Fibroblast of lung (primary cell): ENCODE data around the gene UNC45B. TPM values are rescaled to one million over a fixed set of nuclear protein-coding genes. Genes with fewer than 3 reads are reported as not detected.

Experiments used
- DNase-seq, 2 donors: peaks; one replicate each; pipeline versions ENCODE4 v3.0.0 to v3.0.0-alpha.2; 2010; ENCODE audit warnings: low read depth in 2 of 2
- H2AFZ ChIP-seq: 2 replicates; pipeline ENCODE4 v1.5.1; 2012; ENCODE audit warnings: low read length, control low read depth, inconsistent platforms
- H3K27ac ChIP-seq: 2 replicates; pipeline ENCODE4 v1.5.1; 2011; ENCODE audit warnings: low read length, control low read depth; ENCODE audit not compliant: insufficient read depth
- H3K27me3 ChIP-seq: 2 replicates; pipeline ENCODE4 v1.5.1; 2011; ENCODE audit warnings: mild to moderate bottlenecking, low read length; ENCODE audit not compliant: control insufficient read depth, insufficient read depth
- H3K36me3 ChIP-seq: 2 replicates; pipeline ENCODE4 v1.5.1; 2011; ENCODE audit warnings: low read length; ENCODE audit not compliant: control insufficient read depth, insufficient read depth
- H3K4me1 ChIP-seq: 2 replicates; pipeline ENCODE4 v1.5.1; 2011; ENCODE audit warnings: low read length; ENCODE audit not compliant: control insufficient read depth, insufficient read depth; ENCODE audit errors: extremely low read depth
- H3K4me2 ChIP-seq: 2 replicates; pipeline ENCODE4 v1.5.1; 2011; ENCODE audit warnings: low read length, control low read depth; ENCODE audit not compliant: insufficient read depth; ENCODE audit errors: extremely low read depth
- H3K4me3 ChIP-seq, 4 experiments: fragments of 200-600 bp in 1 of 4; sonication (generic) in 1 of 4; replicated peaks in 1 of 4; 2 replicates each; pipeline ENCODE4 v1.5.1; 2011 to 2016; ENCODE audit warnings: low read length in 4 of 4, low read depth in 3 of 4, mild to moderate bottlenecking in 3 of 4, control low read depth in 2 of 4, inconsistent platforms in 1 of 4, mixed read lengths in 1 of 4; ENCODE audit not compliant: insufficient read depth in 1 of 4; ENCODE audit errors: control extremely low read depth in 1 of 4
- H3K79me2 ChIP-seq: 2 replicates; pipeline ENCODE4 v1.5.1; 2012; ENCODE audit warnings: mild to moderate bottlenecking, low read length, inconsistent platforms; ENCODE audit not compliant: control insufficient read depth, insufficient read depth
- H3K9ac ChIP-seq: 2 replicates; pipeline ENCODE4 v1.5.1; 2011; ENCODE audit warnings: mild to moderate bottlenecking, low read length, control low read depth; ENCODE audit not compliant: insufficient read depth
- H3K9me3 ChIP-seq: 2 replicates; pipeline ENCODE4 v1.5.1; 2012; ENCODE audit warnings: low read depth, low read length; ENCODE audit not compliant: control insufficient read depth, insufficient read depth
- H4K20me1 ChIP-seq: 2 replicates; pipeline ENCODE4 v1.5.1; 2011; ENCODE audit warnings: low read length; ENCODE audit not compliant: control insufficient read depth, insufficient read depth; ENCODE audit errors: extremely low read depth
- EZH2 ChIP-seq: IDR thresholded peaks from 2 replicates; pipeline ENCODE4 v1.5.1; 2012; ENCODE audit warnings: low read length, control low read depth, mild to moderate bottlenecking; ENCODE audit errors: missing control alignments
- polyA plus RNA-seq, 2 donors: library from polyadenylated mRNA; depleted of rRNA in 1 of 2; stranded (reverse) in 1 of 2; unstranded in 1 of 2; fragments of >200 nt; gene quantifications; 2 replicates each; pipeline ENCODE4 v1.2.1, GENCODE V29; 2011 to 2012; ENCODE audit warnings: missing spikeins in 1 of 2
- total RNA-seq: library from RNA; depleted of rRNA; stranded (reverse); fragments of >200 nt; gene quantifications from 2 replicates; pipeline ENCODE4 v1.2.1, GENCODE V29; 2014
- TF ChIP-seq, protein P1 (sequence below), 2 donors: IDR thresholded peaks in 1 of 2; conservative IDR thresholded peaks in 1 of 2; 1 replicate in 1 of 2; 2 replicates in 1 of 2; pipeline ENCODE4 v1.5.1; 2011 to 2012; ENCODE audit warnings: low read length in 2 of 2, control low read depth in 1 of 2, inconsistent platforms in 1 of 2, low read depth in 1 of 2, mild to moderate bottlenecking in 1 of 2

Gene UNC45B
- total and polyA plus RNA-seq, 2 donors (not counting 1 experiment from before 2014, with no cell fraction given) = not detected

DNA sequence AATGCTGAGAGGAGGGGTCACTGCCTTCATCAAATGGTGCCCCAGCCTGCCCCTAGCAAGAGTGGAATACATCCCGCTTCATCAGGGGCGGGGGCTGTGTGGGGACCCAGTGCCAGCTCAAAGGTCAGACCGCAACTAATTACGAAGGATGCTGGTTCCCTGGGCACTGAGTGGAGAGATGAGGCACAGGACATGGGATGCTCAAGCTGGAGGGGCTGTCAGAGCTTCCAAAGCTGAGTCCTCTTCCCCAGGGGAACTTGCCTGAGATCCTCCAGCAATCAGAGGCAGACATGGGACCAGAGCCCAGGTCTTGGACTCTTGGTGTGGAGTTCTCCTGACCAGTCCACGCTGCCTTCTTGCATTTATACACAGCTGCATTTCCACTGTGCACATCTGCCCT, 18.9 kb downstream of the UNC45B start:
- Histone ChIP-seq H3K9ac (no peak overlapping the region), H4K20me1 (no peaks in the 10 kb centered on the region), H3K27me3 (peaks cover under 1% of the 10 kb centered on the region), H3K27ac (no peak overlapping the region), H3K4me1 (no peaks in the 10 kb centered on the region), H2AFZ (no peak overlapping the region), H3K4me2 (no peak overlapping the region), H3K79me2 (no peaks in the 10 kb centered on the region), H3K4me3 (no peak overlapping the region), H3K36me3 (no peaks in the 10 kb centered on the region), H3K9me3 (no peaks in the 10 kb centered on the region)
- TF ChIP-seq EZH2 = no peak
- TF ChIP-seq, protein P1, sequence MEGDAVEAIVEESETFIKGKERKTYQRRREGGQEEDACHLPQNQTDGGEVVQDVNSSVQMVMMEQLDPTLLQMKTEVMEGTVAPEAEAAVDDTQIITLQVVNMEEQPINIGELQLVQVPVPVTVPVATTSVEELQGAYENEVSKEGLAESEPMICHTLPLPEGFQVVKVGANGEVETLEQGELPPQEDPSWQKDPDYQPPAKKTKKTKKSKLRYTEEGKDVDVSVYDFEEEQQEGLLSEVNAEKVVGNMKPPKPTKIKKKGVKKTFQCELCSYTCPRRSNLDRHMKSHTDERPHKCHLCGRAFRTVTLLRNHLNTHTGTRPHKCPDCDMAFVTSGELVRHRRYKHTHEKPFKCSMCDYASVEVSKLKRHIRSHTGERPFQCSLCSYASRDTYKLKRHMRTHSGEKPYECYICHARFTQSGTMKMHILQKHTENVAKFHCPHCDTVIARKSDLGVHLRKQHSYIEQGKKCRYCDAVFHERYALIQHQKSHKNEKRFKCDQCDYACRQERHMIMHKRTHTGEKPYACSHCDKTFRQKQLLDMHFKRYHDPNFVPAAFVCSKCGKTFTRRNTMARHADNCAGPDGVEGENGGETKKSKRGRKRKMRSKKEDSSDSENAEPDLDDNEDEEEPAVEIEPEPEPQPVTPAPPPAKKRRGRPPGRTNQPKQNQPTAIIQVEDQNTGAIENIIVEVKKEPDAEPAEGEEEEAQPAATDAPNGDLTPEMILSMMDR (conservative IDR thresholded peaks at IDR 0.05 in 1 of 2, IDR thresholded peaks at IDR 0.05 in 1 of 2; ENCODE audit: low read depth in 1 of 2, low read length in 2 of 2) = no peak
- DNase-seq = no peak

DNA sequence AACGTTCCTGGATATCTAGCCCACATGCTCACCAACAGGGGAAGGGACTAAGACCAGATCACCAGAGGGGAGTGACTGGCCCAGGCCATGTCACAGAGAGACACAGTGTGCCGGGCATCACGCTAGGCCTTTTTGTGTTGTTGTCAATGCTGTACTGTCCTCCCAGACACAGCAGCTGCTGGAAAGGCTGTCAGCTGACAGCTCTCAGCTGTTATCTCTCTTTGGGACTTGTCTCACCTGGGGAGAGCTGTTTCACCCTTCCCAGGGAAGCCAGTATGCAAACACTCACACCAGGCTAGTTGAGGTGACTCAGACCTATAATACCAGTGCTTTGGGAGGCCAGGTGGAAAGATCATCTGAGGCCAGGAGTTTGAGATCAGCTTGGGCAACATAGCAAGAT, 19.4 kb downstream of the UNC45B start:
- no peaks in the 10 kb centered on the region for H3K36me3 ChIP-seq
- H2AFZ ChIP-seq = no peak overlapping the region
- H3K79me2 ChIP-seq = no peaks in the 10 kb centered on the region
- H3K9ac ChIP-seq = no peak overlapping the region
- no peak for DNase-seq
- H3K27me3 ChIP-seq = no peaks in the 10 kb centered on the region
- H3K4me2 ChIP-seq = no peak overlapping the region
- no peak overlapping the region for H3K4me3 ChIP-seq
- no peak overlapping the region for H3K27ac ChIP-seq
- no peaks in the 10 kb centered on the region for H3K4me1 ChIP-seq
- no peaks in the 10 kb centered on the region for H4K20me1 ChIP-seq
- H3K9me3 ChIP-seq = no peaks in the 10 kb centered on the region
- no peak for TF ChIP-seq EZH2
- TF ChIP-seq, protein P1 (conservative IDR thresholded peaks at IDR 0.05 in 1 of 2, IDR thresholded peaks at IDR 0.05 in 1 of 2; ENCODE audit: low read depth in 1 of 2, low read length in 2 of 2) = no peak

DNA sequence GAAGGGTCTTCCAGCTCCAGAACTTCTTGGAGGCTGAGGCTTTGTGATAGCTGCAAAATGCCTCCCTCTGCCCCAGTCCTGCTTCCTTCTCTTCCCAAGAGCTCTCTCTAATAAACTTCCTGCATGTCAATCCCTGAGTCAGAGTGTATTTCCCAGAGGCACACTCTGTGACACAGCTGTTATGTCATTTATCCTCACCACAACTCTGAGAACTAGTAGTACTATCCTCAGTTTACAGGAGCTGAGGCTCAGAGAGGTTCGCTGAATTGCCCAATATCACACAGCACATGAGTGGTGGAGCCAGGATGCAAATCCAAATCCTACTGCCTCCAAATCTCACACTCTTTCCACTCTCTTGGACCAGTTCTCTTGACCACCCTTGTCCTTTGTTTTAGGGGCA, 20.0 kb downstream of the UNC45B start:
- peak in 1 of 2 donors; percentile 10 for DNase-seq
- TF ChIP-seq, protein P1 (conservative IDR thresholded peaks at IDR 0.05 in 1 of 2, IDR thresholded peaks at IDR 0.05 in 1 of 2; ENCODE audit: low read depth in 1 of 2, low read length in 2 of 2) = no peak
- TF ChIP-seq EZH2 = no peak

More for the DNA sequence above, 20.0 kb downstream of the UNC45B start:
- no peak overlapping the region for H2AFZ ChIP-seq
- no peak overlapping the region for H3K4me2 ChIP-seq
- H3K36me3 ChIP-seq = no peaks in the 10 kb centered on the region
- H3K79me2 ChIP-seq = no peaks in the 10 kb centered on the region
- H3K4me3 ChIP-seq = no peak overlapping the region
- H3K27ac ChIP-seq = no peak overlapping the region
- no peaks in the 10 kb centered on the region for H3K9me3 ChIP-seq
- H4K20me1 ChIP-seq = no peaks in the 10 kb centered on the region
- no peaks in the 10 kb centered on the region for H3K4me1 ChIP-seq
- H3K9ac ChIP-seq = no peak overlapping the region
- H3K27me3 ChIP-seq = no peaks in the 10 kb centered on the region
